Measurements from ENCODE around the gene OR6Q1.

GRCh38 chr11:58030653-58031052, at the start of gene OR6Q1:
- TF ChIP-seq CTCF (IDR thresholded peaks at IDR 0.05) = no peak
- TF ChIP-seq EZH2phosphoT487 (IDR thresholded peaks at IDR 0.05) = no peak

Data from neural progenitor cell (in vitro differentiated cells).